GM18873 (cell line): ENCODE measurements around the gene PRAMEF8.
"Not testable (repeated sequence)": the region's sequence is repeated elsewhere in the genome, so short reads cannot be mapped to it uniquely, and the experiment has no call there.

Source experiments
- ATAC-seq: cut with Tn5 transposase; IDR thresholded peaks from one replicate; pipeline ENCODE4 v1.9.1; 2021; ENCODE audit warnings: mild to moderate bottlenecking, moderate library complexity, moderate number of reproducible peaks; ENCODE audit not compliant: unreplicated experiment, low FRiP score

PRAMEF8 gene

GRCh38 chr1:13285037-13285436, at the start of gene PRAMEF8:
Gene PRAMEF8 (minus strand): TSS chr1:13285137. CDS start chr1:13284091, 1,046 bp downstream.
- not testable (repeated sequence) for ATAC-seq

- not testable (repeated sequence) for ATAC-seq
Measured at GRCh38 chr1:13315281-13315680, 30.3 kb upstream of the PRAMEF8 start, which contains the start of gene PRAMEF15. Gene PRAMEF15 (plus strand): TSS chr1:13315581. CDS start chr1:13318408, 2,827 bp downstream.

GRCh38 chr1:13303239-13303638, 18.3 kb upstream of the PRAMEF8 start, which contains the start of gene PRAMEF33:
Gene PRAMEF33 (plus strand): TSS chr1:13303539. CDS start chr1:13305955, 2,416 bp downstream.
- not testable (repeated sequence) for ATAC-seq

- ATAC-seq = not testable (repeated sequence)
Measured at GRCh38 chr1:13302197-13302596, 17.3 kb upstream of the PRAMEF8 start.

- ATAC-seq = not testable (repeated sequence)
Measured at GRCh38 chr1:13298699-13299098, 13.8 kb upstream of the PRAMEF8 start.

GRCh38 chr1:13297216-13297931, 12.4 kb upstream of the PRAMEF8 start:
- ATAC-seq = not testable (repeated sequence)

- not testable (repeated sequence) for ATAC-seq
Measured at GRCh38 chr1:13289030-13289429, 4.1 kb upstream of the PRAMEF8 start.

- not testable (repeated sequence) for ATAC-seq
Measured at GRCh38 chr1:13279617-13280016, 5.3 kb downstream of the PRAMEF8 start.

- ATAC-seq = not testable (repeated sequence)
Measured at GRCh38 chr1:13277016-13277415, 7.9 kb downstream of the PRAMEF8 start.

GRCh38 chr1:13265124-13265523, 19.8 kb downstream of the PRAMEF8 start:
- ATAC-seq = not testable (repeated sequence)

- not testable (repeated sequence) for ATAC-seq
Measured at GRCh38 chr1:13253898-13254297, 31.0 kb downstream of the PRAMEF8 start, which contains the start of gene PRAMEF5. Gene PRAMEF5 (plus strand): TSS chr1:13254198. CDS start chr1:13259269, 5,071 bp downstream.

- not testable (repeated sequence) for ATAC-seq
Measured at GRCh38 chr1:13247122-13247521, 37.8 kb downstream of the PRAMEF8 start.

- ATAC-seq = not testable (repeated sequence)
Measured at GRCh38 chr1:13246554-13246871, 38.4 kb downstream of the PRAMEF8 start.

- not testable (repeated sequence) for ATAC-seq
Measured at GRCh38 chr1:13245841-13246553, 38.9 kb downstream of the PRAMEF8 start.

GRCh38 chr1:13243536-13244263, 41.2 kb downstream of the PRAMEF8 start:
- not testable (repeated sequence) for ATAC-seq

- ATAC-seq = not testable (repeated sequence)
Measured at GRCh38 chr1:13239633-13240032, 45.3 kb downstream of the PRAMEF8 start.

- not testable (repeated sequence) for ATAC-seq
Measured at GRCh38 chr1:13237572-13237971, 47.4 kb downstream of the PRAMEF8 start.

GRCh38 chr1:13234057-13234456, 50.9 kb downstream of the PRAMEF8 start:
- not testable (repeated sequence) for ATAC-seq

GRCh38 chr1:13232056-13232455, 52.9 kb downstream of the PRAMEF8 start:
- not testable (repeated sequence) for ATAC-seq
